C4-2B (cell line): Measurements from ENCODE around the gene ARGLU1.

ENCODE experiments used
- CTCF ChIP-seq: fragments of 450-650 bp; conservative IDR thresholded peaks from 2 replicates; pipeline ENCODE4 v1.5.1; 2017; ENCODE audit warnings: mild to moderate bottlenecking
- ZFX ChIP-seq: fragments of 450-650 bp; IDR thresholded peaks from 2 replicates; pipeline ENCODE4 v1.6.1; 2017

GRCh38 chr13:106530980-106531481 is 36.9 kb downstream of the ARGLU1 start:
- TF ChIP-seq CTCF (no peak), ZFX (no peak)
